ENCODE data around the gene SLC22A12.

GRCh38 chr11:64648551-64648950 is 57.5 kb downstream of the SLC22A12 start:
- no peak for TF ChIP-seq CTCF (IDR thresholded peaks at IDR 0.05)
- TF ChIP-seq POLR2AphosphoS5 (IDR thresholded peaks at IDR 0.05), result no peak
- TF ChIP-seq POLR2A (IDR thresholded peaks at IDR 0.05), result no peak
